GM23338 (cell line): ENCODE data around the gene SLC13A5. TPM values are rescaled to one million over a fixed set of nuclear protein-coding genes. Genes with fewer than 3 reads are reported as not detected.

Experiments
- ATAC-seq: fragments of 200-7000 bp; cut with Tn5 transposase; 3 replicates; pipeline ENCODE4 v1.9.1; 2020
- DNase-seq: peaks from one replicate; pipeline ENCODE4 v3.0.0-alpha.2; 2015; ENCODE audit warnings: low spot score
- H2AFZ ChIP-seq: fragments of 200-600 bp; sonication (generic); 2 replicates; pipeline ENCODE4 v1.8.0; 2016; ENCODE audit warnings: antibody characterized with exemption, mild to moderate bottlenecking, moderate library complexity
- H3F3A ChIP-seq: fragments of 200-600 bp; sonication (generic); replicated peaks from 2 replicates; pipeline ENCODE4 v1.8.0; 2017; ENCODE audit warnings: antibody characterized with exemption, mixed run types, low read depth
- H3K27ac ChIP-seq: fragments of 200-600 bp; sonication (generic); 2 replicates; pipeline ENCODE4 v1.6.1; 2016; ENCODE audit warnings: low read depth
- H3K27me3 ChIP-seq: fragments of 200-600 bp; sonication (generic); 2 replicates; pipeline ENCODE4 v1.8.0; 2016; ENCODE audit warnings: mild to moderate bottlenecking, mixed run types, moderate library complexity; ENCODE audit not compliant: insufficient read depth
- H3K36me3 ChIP-seq: fragments of 200-600 bp; sonication (generic); 2 replicates; pipeline ENCODE4 v1.8.0; 2016; ENCODE audit warnings: mild to moderate bottlenecking; ENCODE audit not compliant: insufficient read depth
- H3K4me1 ChIP-seq: fragments of 200-600 bp; sonication (generic); 2 replicates; pipeline ENCODE4 v1.8.0; 2016; ENCODE audit warnings: mild to moderate bottlenecking, moderate library complexity; ENCODE audit not compliant: insufficient read depth
- H3K4me2 ChIP-seq: fragments of 200-600 bp; sonication (generic); 2 replicates; pipeline ENCODE4 v1.7.1; 2017; ENCODE audit warnings: mixed run types
- H3K4me3 ChIP-seq: fragments of 200-600 bp; sonication (generic); 2 replicates; pipeline ENCODE4 v1.6.1; 2016; ENCODE audit warnings: mixed run types
- H3K79me2 ChIP-seq: fragments of 200-600 bp; sonication (generic); replicated peaks from 2 replicates; pipeline ENCODE4 v1.8.0; 2017; ENCODE audit warnings: mild to moderate bottlenecking; ENCODE audit not compliant: insufficient read depth
- H3K9me2 ChIP-seq: fragments of 200-600 bp; sonication (generic); 2 replicates; pipeline ENCODE4 v1.8.0; 2017; ENCODE audit not compliant: insufficient read depth
- H4K20me1 ChIP-seq: fragments of 200-600 bp; sonication (generic); replicated peaks from 2 replicates; pipeline ENCODE4 v1.8.0; 2017; ENCODE audit warnings: mild to moderate bottlenecking; ENCODE audit not compliant: insufficient read depth
- H3K27ac Mint-ChIP-seq: 2 replicates; pipeline ENCODE4 v1.8.0; 2020; ENCODE audit warnings: inconsistent platforms, mild to moderate bottlenecking, moderate library complexity, mixed read lengths
- H3K27me3 Mint-ChIP-seq: 3 replicates; pipeline ENCODE4 v1.8.0; 2022; ENCODE audit warnings: low read depth, mild to moderate bottlenecking, moderate library complexity, mixed read lengths, inconsistent platforms; ENCODE audit not compliant: insufficient read depth, poor library complexity
- H3K36me3 Mint-ChIP-seq: 3 replicates; pipeline ENCODE4 v1.8.0; 2021; ENCODE audit warnings: low read depth, mild to moderate bottlenecking, inconsistent platforms, moderate library complexity, mixed read lengths
- H3K4me1 Mint-ChIP-seq: 3 replicates; pipeline ENCODE4 v1.8.0; 2020; ENCODE audit warnings: mild to moderate bottlenecking, inconsistent platforms, mixed read lengths
- H3K4me3 Mint-ChIP-seq: 3 replicates; pipeline ENCODE4 v1.8.0; 2021; ENCODE audit warnings: moderate library complexity, mild to moderate bottlenecking, inconsistent platforms, mixed read lengths
- H3K9me3 Mint-ChIP-seq: 3 replicates; pipeline ENCODE4 v1.8.0; 2020; ENCODE audit warnings: moderate library complexity, mild to moderate bottlenecking, inconsistent platforms, mixed read lengths
- ETS1 ChIP-seq: IDR thresholded peaks from 2 replicates; pipeline ENCODE4 v1.6.1; 2016; ENCODE audit warnings: antibody characterized with exemption
- EZH2 ChIP-seq: fragments of 200-600 bp; sonication (generic); IDR thresholded peaks from one replicate; pipeline ENCODE4 v1.8.0; 2017; ENCODE audit warnings: antibody characterized with exemption, mild to moderate bottlenecking, low read depth; ENCODE audit not compliant: unreplicated experiment
- EZH2phosphoT487 ChIP-seq: fragments of 200-600 bp; sonication (generic); IDR thresholded peaks from one replicate; pipeline ENCODE4 v1.8.1; 2018; ENCODE audit warnings: antibody characterized with exemption; ENCODE audit not compliant: unreplicated experiment
- POLR2AphosphoS5 ChIP-seq: IDR thresholded peaks from 2 replicates; pipeline ENCODE4 v1.6.1; 2016; ENCODE audit warnings: antibody characterized with exemption, low read depth
- REST ChIP-seq: IDR thresholded peaks from one replicate; pipeline ENCODE4 v1.6.1; 2018; ENCODE audit warnings: antibody characterized with exemption; ENCODE audit not compliant: unreplicated experiment
- STAT1 ChIP-seq: IDR thresholded peaks from one replicate; pipeline ENCODE4 v1.6.1; 2016; ENCODE audit warnings: antibody characterized with exemption; ENCODE audit not compliant: unreplicated experiment
- ZNF331 ChIP-seq: fragments of 250-450 bp; sonication (Bioruptor Pico); IDR thresholded peaks from 2 replicates; pipeline ENCODE4 v1.5.0; 2020; ENCODE audit warnings: low read depth, mild to moderate bottlenecking, moderate library complexity
- polyA plus RNA-seq: library from polyadenylated mRNA; unstranded; fragments of >200 nt; fragmentation: Nextera tagmentation; extraction: Ambion mirVana; gene quantifications from 2 replicates; pipeline ENCODE4 v1.2.1, GENCODE V29; 2016
- total RNA-seq: library from RNA; depleted of rRNA; stranded (reverse); fragments of >200 nt; shearing (Covaris generic); gene quantifications from 2 replicates; pipeline ENCODE4 v1.2.3, GENCODE V29; 2014

Gene SLC13A5
- total and polyA plus RNA-seq, 2 experiments from 2014 or later = 1.2 to 2.3 TPM

GRCh38 chr17:6712058-6712853 is 913 bp downstream of the SLC13A5 start:
- Histone ChIP-seq H3K4me3 (peak overlapping the region; percentile 73), H3K4me2 (peak overlapping the region; percentile 92), H3K79me2 (no peaks in the 10 kb centered on the region), H3K4me1 (peaks cover 16% of the 10 kb centered on the region; the same call in 1 of the 2 replicates), H3K27me3 (peaks cover 43% of the 10 kb centered on the region), H3K36me3 (no peaks in the 10 kb centered on the region), H3K9me2 (no peaks in the 10 kb centered on the region; the same call in 1 of the 2 replicates), H3K27ac (no peak overlapping the region), H2AFZ (peak overlapping the region; percentile 98), H4K20me1 (no peaks in the 10 kb centered on the region), H3F3A (peaks cover 7% of the 10 kb centered on the region)
- Mint-ChIP-seq H3K36me3 (peaks cover 3% of the 10 kb centered on the region; the same call in 2 of the 3 replicates), H3K4me3 (peak overlapping the region; percentile 85), H3K9me3 (peaks cover 24% of the 10 kb centered on the region), H3K27me3 (peaks cover 45% of the 10 kb centered on the region), H3K4me1 (peaks cover 14% of the 10 kb centered on the region), H3K27ac (no peak overlapping the region)
- TF ChIP-seq POLR2AphosphoS5 (no peak), EZH2 (no peak)
- ATAC-seq (peak; percentile 64), DNase-seq (peak; percentile 78)

- Mint-ChIP-seq H3K4me3 (peak overlapping the region; percentile 21; the same call in 1 of the 3 replicates), H3K9me3 (peaks cover 21% of the 10 kb centered on the region), H3K4me1 (peaks cover 14% of the 10 kb centered on the region), H3K36me3 (peaks cover 3% of the 10 kb centered on the region; the same call in 2 of the 3 replicates), H3K27ac (no peak overlapping the region), H3K27me3 (peaks cover 51% of the 10 kb centered on the region)
- H4K20me1 ChIP-seq = no peaks in the 10 kb centered on the region
- peaks cover 16% of the 10 kb centered on the region; the same call in 1 of the 2 replicates for H3K4me1 ChIP-seq
- no peaks in the 10 kb centered on the region for H3K36me3 ChIP-seq
- H3K9me2 ChIP-seq = no peaks in the 10 kb centered on the region; the same call in 1 of the 2 replicates
- no peak overlapping the region for H3K4me3 ChIP-seq
- DNase-seq (no peak), ATAC-seq (no peak)
- peaks cover 7% of the 10 kb centered on the region for H3F3A ChIP-seq
- H3K79me2 ChIP-seq = no peaks in the 10 kb centered on the region
- H3K4me2 ChIP-seq = no peak overlapping the region
- no peak overlapping the region for H3K27ac ChIP-seq
- no peak overlapping the region for H2AFZ ChIP-seq
- H3K27me3 ChIP-seq = peaks cover 43% of the 10 kb centered on the region
- TF ChIP-seq POLR2AphosphoS5 (no peak), ZNF331 (CRISPR knock-in tag) (no peak), EZH2phosphoT487 (no peak), REST (no peak), ETS1 (no peak), EZH2 (no peak), STAT1 (no peak)
These were observed 1.5 kb downstream of the SLC13A5 start for GRCh38 chr17:6711681-6712057.
